Right forelimb (tissue), 1 donor: ENCODE data around the gene NLRC3.

ENCODE experiments used
- DNase-seq: peaks from one replicate; pipeline ENCODE4 v3.0.0-alpha.2; 2018

NLRC3 gene

GRCh38 chr16:3596101-3596861, 19.1 kb upstream of the NLRC3 start:
- DNase-seq = no peak

- DNase-seq = no peak
Observed at GRCh38 chr16:3595521-3596021, 18.4 kb upstream of the NLRC3 start.

DNA sequence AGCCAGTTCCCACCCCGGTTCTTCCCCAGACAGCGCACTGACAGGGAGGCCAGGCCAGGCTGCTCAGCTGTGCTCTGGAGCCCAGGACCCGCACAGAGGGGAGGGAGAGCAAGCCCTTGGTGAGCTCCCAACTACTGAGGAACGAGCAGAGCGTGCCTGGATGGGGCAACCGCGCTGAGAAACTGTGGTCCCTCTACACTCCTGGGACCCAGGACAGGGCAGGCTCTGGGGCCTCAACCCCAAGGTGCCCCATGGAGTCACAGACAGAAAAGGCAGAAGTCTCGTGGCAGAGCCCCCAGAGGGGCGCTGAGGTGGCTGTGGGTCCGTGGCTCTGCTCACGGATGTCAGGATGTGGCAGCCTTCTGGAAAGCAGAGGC, 17.9 kb upstream of the NLRC3 start:
- DNase-seq = no peak

DNA sequence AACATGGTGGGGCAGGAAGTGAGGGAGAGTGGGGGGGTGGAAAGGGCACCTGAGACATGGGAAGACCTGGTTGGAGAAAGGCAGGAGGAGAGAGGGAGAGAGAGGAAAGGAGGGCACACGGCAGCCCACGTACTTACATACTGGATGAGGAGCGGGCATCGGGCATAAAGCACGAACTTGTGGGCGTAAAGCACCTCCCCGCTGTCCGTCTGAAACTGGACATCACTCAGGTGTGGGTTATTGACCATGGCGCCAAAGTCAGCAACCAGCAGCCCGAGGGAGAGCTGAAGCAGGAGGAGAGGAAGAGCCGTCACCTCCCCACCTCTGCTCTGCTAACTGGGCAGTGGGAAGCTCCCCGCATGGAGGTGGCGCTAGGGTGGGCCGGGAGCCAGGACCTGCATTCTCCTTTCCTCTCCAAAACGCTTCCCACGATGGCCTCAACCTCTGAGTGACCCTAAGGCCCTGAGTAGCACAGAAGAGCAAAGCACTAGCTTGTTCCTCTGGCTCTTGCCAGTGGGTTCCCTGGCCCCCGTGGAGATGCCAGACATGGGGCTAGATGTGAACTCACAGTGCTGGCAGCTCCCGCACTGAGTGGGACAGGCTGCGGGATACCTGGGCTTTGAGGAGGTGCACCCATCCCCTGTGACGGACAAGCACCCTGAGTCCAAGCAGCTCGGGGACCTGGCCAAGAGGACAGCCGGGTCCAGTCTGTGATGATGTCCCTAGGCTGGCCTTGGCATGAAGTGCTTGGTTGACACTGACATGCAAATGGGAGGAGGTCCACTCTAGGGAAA, 17.3 kb upstream of the NLRC3 start:
- no peak for DNase-seq

GRCh38 chr16:3592559-3592958, 15.4 kb upstream of the NLRC3 start:
- no peak for DNase-seq

DNA sequence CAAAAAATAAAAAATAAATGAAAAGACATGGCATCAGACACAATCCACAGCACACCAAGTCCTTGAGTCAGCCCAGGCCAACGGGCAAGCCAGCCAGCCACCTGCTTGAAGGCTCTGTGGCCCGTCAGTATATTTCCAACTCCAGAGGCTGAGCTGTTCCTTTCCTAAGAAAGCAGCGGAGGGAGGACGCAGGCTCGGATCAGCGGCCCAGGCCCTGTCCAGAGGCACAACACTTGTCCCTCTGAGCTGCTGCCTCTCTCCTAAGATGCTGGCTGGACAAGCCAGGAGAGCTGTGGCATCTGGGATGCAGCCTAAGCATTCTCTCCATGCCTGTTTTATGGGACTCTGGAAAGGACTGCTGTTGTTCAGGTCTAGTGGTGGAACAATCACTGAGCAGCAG, 14.8 kb upstream of the NLRC3 start:
- no peak for DNase-seq

GRCh38 chr16:3591436-3591803, 14.2 kb upstream of the NLRC3 start:
- no peak for DNase-seq

DNA sequence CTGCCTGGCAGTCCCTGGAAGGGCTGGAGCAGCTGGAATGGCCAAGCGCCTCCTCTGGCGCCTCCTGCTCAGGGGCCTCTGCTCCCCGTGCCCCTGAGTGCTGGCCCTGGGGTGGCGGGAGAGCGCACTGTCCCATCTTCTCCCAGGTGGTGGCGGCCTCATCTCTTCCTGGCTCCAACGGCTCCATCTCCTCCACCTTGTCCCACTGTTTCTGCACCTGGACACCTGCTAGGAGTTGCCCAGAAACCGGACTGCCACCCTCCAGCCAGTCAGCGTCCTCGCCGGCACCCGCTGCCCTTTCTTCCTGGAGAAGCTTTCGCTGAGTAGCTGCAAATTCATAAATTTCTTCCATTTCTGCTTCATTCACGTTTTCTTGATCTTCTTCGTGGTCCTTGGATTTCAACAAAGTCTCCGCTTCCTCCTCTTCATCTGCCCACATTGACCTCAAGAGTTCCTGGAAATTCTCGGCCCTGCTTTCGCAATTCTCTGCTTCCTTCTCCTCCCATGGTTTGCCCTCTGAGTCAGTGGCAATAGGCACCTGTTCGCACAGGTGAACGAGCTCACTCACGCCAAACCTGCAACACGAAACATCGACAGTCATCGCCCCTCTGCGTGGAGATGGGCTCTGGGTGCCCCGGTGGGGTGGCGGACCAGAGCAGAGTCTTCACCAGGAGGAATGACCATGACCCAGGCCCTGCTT, 13.7 kb upstream of the NLRC3 start:
- DNase-seq = no peak

DNA sequence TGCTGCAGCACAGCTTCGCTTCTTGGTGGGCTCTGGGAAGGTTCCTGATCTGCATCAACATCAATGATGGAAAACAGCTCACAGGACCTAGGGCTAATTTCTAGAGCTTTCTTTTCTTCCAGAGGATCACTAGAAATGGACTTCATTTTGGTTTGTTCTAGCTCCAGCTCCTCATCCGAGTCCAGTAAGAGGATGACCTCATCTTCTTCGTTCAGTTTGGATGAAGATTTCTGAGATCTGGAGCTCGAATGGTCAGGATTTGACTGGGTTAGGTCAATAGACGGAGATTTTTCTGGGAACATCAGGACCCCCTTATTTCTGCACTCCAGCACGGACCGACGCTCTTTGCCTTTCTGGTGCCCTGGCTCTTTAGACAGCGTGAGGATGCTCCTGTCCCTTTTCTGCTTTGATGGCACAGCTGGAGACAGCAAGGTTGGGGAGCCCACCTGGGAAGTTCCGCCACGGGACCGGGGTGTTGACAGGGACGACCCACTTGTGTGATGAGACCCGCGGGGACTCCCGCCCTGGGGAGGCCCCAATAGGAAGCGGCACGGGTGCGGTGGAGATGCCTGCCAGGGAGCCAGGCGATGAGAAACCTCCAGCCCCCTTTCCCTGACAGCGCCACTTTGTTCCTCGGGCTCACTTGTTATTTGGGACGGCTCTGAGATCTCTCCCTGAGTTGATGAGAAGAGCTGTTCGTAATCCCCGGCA, 12.9 kb upstream of the NLRC3 start:
- DNase-seq = no peak

- no peak for DNase-seq
Observed at GRCh38 chr16:3589441-3589921, 12.3 kb upstream of the NLRC3 start.

GRCh38 chr16:3589001-3589400, 11.8 kb upstream of the NLRC3 start:
- no peak for DNase-seq

- no peak for DNase-seq
Observed at GRCh38 chr16:3587547-3588110, 10.4 kb upstream of the NLRC3 start.

DNA sequence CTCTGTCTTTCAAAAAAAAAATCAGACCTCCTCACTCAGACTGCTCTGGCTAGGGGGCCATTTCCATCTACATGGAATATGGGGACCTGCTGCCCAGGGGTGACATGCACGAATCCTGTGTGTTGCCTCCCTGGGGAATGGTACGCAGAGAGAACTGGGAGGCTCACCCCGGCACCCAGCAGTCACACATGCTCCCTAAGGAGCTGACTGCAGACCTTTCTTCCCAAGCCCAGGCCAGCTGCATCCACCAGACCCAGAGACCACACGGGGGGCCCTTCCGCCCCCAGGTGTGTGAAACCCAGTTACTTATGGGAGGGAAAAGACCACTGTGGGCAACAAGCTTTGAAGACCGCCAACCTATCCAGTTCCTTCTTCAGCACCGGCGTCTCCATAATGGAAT, 7.2 kb upstream of the NLRC3 start:
- DNase-seq = no peak

GRCh38 chr16:3583303-3584038, 6.3 kb upstream of the NLRC3 start:
- DNase-seq = no peak

GRCh38 chr16:3582276-3583165, 5.3 kb upstream of the NLRC3 start:
- no peak for DNase-seq

DNA sequence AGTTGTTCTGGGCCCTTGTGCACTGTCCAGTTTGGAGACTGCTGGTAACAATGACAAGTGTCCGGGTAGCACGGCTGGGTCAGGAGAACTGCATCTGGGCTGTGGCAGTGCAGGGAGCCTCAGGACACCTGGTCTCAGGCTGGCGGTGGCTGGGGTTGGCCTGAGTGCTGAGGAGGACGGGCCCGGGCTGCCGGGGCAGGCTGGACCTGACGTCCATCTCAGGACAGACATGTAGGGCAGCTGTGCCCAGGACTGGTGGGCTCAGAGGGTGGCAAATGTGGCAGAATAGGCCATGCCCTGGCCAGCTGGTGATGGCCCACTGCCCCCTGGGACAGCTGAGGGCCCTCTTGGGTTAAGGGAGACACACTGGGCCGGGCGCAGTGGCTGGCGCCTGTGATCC, 4.2 kb upstream of the NLRC3 start:
- no peak for DNase-seq

- peak; percentile 74 for DNase-seq
Observed at GRCh38 chr16:3580686-3581085, 3.5 kb upstream of the NLRC3 start.

DNA sequence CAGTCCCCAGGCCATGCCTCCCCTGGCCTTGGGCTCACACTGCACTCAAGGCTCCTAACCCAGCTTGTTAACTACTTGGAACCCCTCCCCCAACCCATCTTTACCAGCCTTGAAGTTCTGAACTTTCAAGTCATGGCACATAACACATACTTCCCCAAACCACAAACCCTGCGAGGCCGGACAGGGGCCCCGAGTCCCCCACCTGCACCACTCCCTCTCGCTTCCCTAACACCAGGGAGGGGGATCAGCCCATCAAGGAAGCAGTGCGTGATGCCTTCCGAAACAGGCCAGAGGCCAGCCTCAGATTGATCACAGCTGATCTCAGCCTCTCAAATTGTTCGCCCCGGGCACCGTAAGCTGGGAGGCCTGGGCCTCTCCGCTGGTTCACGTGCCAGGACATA, 3.0 kb upstream of the NLRC3 start:
- no peak for DNase-seq

- no peak for DNase-seq
Observed at GRCh38 chr16:3579776-3580175, 2.6 kb upstream of the NLRC3 start.
